Astrocyte (in vitro differentiated cells and primary cell): ENCODE data around the gene MATN4. TPM values are rescaled to one million over a fixed set of nuclear protein-coding genes. Genes with fewer than 3 reads are reported as not detected.

ENCODE experiments used
- DNase-seq: peaks from one replicate; pipeline ENCODE4 v3.0.0-alpha.2; 2010; ENCODE audit warnings: low read depth
- FAIRE-seq: peaks from 2 replicates; lab custom pipeline; 2011; peaks lifted over from hg19 to GRCh38; lab: Jason Lieb, UNC
- H2AFZ ChIP-seq: 2 replicates; pipeline ENCODE4 v1.6.0; 2012; ENCODE audit warnings: low read depth, low read length, inconsistent platforms
- H3K27ac ChIP-seq: 2 replicates; pipeline ENCODE4 v1.5.1; 2011; ENCODE audit warnings: low read depth, low read length, inconsistent platforms
- H3K27me3 ChIP-seq: 2 replicates; pipeline ENCODE4 v1.6.0; 2011; ENCODE audit warnings: low read length, inconsistent platforms; ENCODE audit not compliant: insufficient read depth
- H3K36me3 ChIP-seq: 2 replicates; pipeline ENCODE4 v1.5.1; 2011; ENCODE audit warnings: low read length, inconsistent platforms; ENCODE audit not compliant: insufficient read depth
- H3K4me1 ChIP-seq: 2 replicates; pipeline ENCODE4 v1.5.1; 2011; ENCODE audit warnings: low read length, inconsistent platforms; ENCODE audit not compliant: insufficient read depth
- H3K4me2 ChIP-seq: 2 replicates; pipeline ENCODE4 v1.6.0; 2012; ENCODE audit warnings: low read length, inconsistent platforms
- H3K4me3 ChIP-seq: 2 replicates; pipeline ENCODE4 v1.5.1; 2011; ENCODE audit warnings: low read depth, mild to moderate bottlenecking, low read length, inconsistent platforms; ENCODE audit not compliant: insufficient read depth
- H3K79me2 ChIP-seq: 2 replicates; pipeline ENCODE4 v1.6.0; 2012; ENCODE audit warnings: mild to moderate bottlenecking, low read length, inconsistent platforms; ENCODE audit not compliant: insufficient read depth
- H3K9ac ChIP-seq: 2 replicates; pipeline ENCODE4 v1.6.0; 2012; ENCODE audit warnings: mild to moderate bottlenecking, low read length, inconsistent platforms
- H3K9me3 ChIP-seq: 2 replicates; pipeline ENCODE4 v1.5.1; 2012; ENCODE audit warnings: low read depth, mild to moderate bottlenecking, low read length, inconsistent platforms; ENCODE audit not compliant: insufficient read depth
- H4K20me1 ChIP-seq: 2 replicates; pipeline ENCODE4 v1.6.0; 2012; ENCODE audit warnings: low read length, inconsistent platforms; ENCODE audit not compliant: insufficient read depth
- H3K27ac Mint-ChIP-seq: one replicate; pipeline ENCODE4 v1.8.0; 2021; ENCODE audit warnings: mild to moderate bottlenecking, mixed read lengths; ENCODE audit not compliant: unreplicated experiment
- H3K27me3 Mint-ChIP-seq: one replicate; pipeline ENCODE4 v1.8.0; 2021; ENCODE audit warnings: low read depth, mixed read lengths; ENCODE audit not compliant: unreplicated experiment
- H3K36me3 Mint-ChIP-seq: one replicate; pipeline ENCODE4 v1.8.0; 2021; ENCODE audit warnings: low read depth, mixed read lengths; ENCODE audit not compliant: unreplicated experiment
- H3K4me1 Mint-ChIP-seq: one replicate; pipeline ENCODE4 v1.8.0; 2021; ENCODE audit warnings: low read depth, mixed read lengths; ENCODE audit not compliant: unreplicated experiment
- H3K4me3 Mint-ChIP-seq: one replicate; pipeline ENCODE4 v1.8.0; 2021; ENCODE audit warnings: mild to moderate bottlenecking, moderate library complexity, mixed read lengths; ENCODE audit not compliant: unreplicated experiment
- H3K9me3 Mint-ChIP-seq: one replicate; pipeline ENCODE4 v1.8.0; 2021; ENCODE audit warnings: mild to moderate bottlenecking, mixed read lengths; ENCODE audit not compliant: unreplicated experiment
- CTCF ChIP-seq: IDR thresholded peaks from 2 replicates; pipeline ENCODE4 v1.5.1; 2011; ENCODE audit warnings: low read depth, mild to moderate bottlenecking, inconsistent platforms, low read length, moderate library complexity; ENCODE audit not compliant: insufficient read depth
- EZH2 ChIP-seq: IDR thresholded peaks from 2 replicates; pipeline ENCODE4 v1.6.1; 2012; ENCODE audit warnings: mild to moderate bottlenecking, low read length, inconsistent platforms; ENCODE audit not compliant: insufficient read depth
- total RNA-seq: library from RNA; stranded (reverse); gene quantifications from 2 replicates; pipeline ENCODE4 v1.2.1, GENCODE V29; 2021

MATN4 gene
- total RNA-seq, 1 donor from 2014 or later, result 0.20 TPM

- DNase-seq, result no peak
- H3K4me3 Mint-ChIP-seq, result no peak overlapping the region
- FAIRE-seq, result no peak
- peaks cover 6% of the 10 kb centered on the region for H3K9me3 Mint-ChIP-seq
- Histone ChIP-seq H3K4me2 (peak overlapping the region; percentile 90), H3K9me3 (peaks cover 4% of the 10 kb centered on the region), H2AFZ (no peak overlapping the region), H3K4me1 (peaks cover 6% of the 10 kb centered on the region), H3K9ac (no peak overlapping the region), H3K4me3 (no peak overlapping the region), H3K27ac (no peak overlapping the region), H3K79me2 (no peaks in the 10 kb centered on the region), H4K20me1 (no peaks in the 10 kb centered on the region), H3K36me3 (no peaks in the 10 kb centered on the region), H3K27me3 (peaks cover 16% of the 10 kb centered on the region)
- no peaks in the 10 kb centered on the region for H3K36me3 Mint-ChIP-seq
- H3K27ac Mint-ChIP-seq, result no peak overlapping the region
- peaks cover 3% of the 10 kb centered on the region for H3K4me1 Mint-ChIP-seq
- TF ChIP-seq EZH2 (no peak), CTCF (no peak)
- H3K27me3 Mint-ChIP-seq, result peaks cover 15% of the 10 kb centered on the region
These were observed 15.8 kb downstream of the MATN4 start for GRCh38 chr20:45292343-45292742.

- Histone ChIP-seq H3K4me2 (no peak overlapping the region), H4K20me1 (no peaks in the 10 kb centered on the region), H3K36me3 (no peaks in the 10 kb centered on the region), H2AFZ (no peak overlapping the region), H3K9ac (no peak overlapping the region), H3K4me1 (peaks cover 6% of the 10 kb centered on the region), H3K9me3 (peaks cover 4% of the 10 kb centered on the region), H3K4me3 (no peak overlapping the region), H3K27me3 (peaks cover 15% of the 10 kb centered on the region), H3K79me2 (no peaks in the 10 kb centered on the region), H3K27ac (no peak overlapping the region)
- peaks cover 6% of the 10 kb centered on the region for H3K9me3 Mint-ChIP-seq
- no peak for FAIRE-seq
- H3K27ac Mint-ChIP-seq, result no peak overlapping the region
- H3K36me3 Mint-ChIP-seq, result no peaks in the 10 kb centered on the region
- TF ChIP-seq CTCF (no peak), EZH2 (no peak)
- peaks cover 20% of the 10 kb centered on the region for H3K27me3 Mint-ChIP-seq
- peaks cover 3% of the 10 kb centered on the region for H3K4me1 Mint-ChIP-seq
- DNase-seq, result no peak
- no peak overlapping the region for H3K4me3 Mint-ChIP-seq
These were observed 16.6 kb downstream of the MATN4 start for GRCh38 chr20:45291526-45291925.

- Histone ChIP-seq H3K9me3 (peaks cover 4% of the 10 kb centered on the region), H3K9ac (no peak overlapping the region), H4K20me1 (no peaks in the 10 kb centered on the region), H3K4me2 (no peak overlapping the region), H3K27me3 (peaks cover 15% of the 10 kb centered on the region), H3K4me1 (peaks cover 6% of the 10 kb centered on the region), H3K4me3 (no peak overlapping the region), H2AFZ (no peak overlapping the region), H3K27ac (no peak overlapping the region), H3K79me2 (no peaks in the 10 kb centered on the region), H3K36me3 (no peaks in the 10 kb centered on the region)
- H3K36me3 Mint-ChIP-seq, result no peaks in the 10 kb centered on the region
- no peak for FAIRE-seq
- peak; percentile 17 for DNase-seq
- peaks cover 22% of the 10 kb centered on the region for H3K27me3 Mint-ChIP-seq
- no peak overlapping the region for H3K4me3 Mint-ChIP-seq
- H3K9me3 Mint-ChIP-seq, result peaks cover 6% of the 10 kb centered on the region
- no peak for TF ChIP-seq EZH2
- peak; percentile 80 for TF ChIP-seq CTCF
- peaks cover 3% of the 10 kb centered on the region for H3K4me1 Mint-ChIP-seq
- no peak overlapping the region for H3K27ac Mint-ChIP-seq
These were observed 17.3 kb downstream of the MATN4 start for GRCh38 chr20:45290677-45291355.
